GM12878 (cell line): Measurements from ENCODE around the gene PAK6.

Experiments
- CEBPB ChIP-seq, 2 experiments: fragments of 150-350 bp in 1 of 2; IDR thresholded peaks; 2 replicates each; pipeline ENCODE4 v1.6.1; 2012 to 2014; ENCODE audit warnings: low read depth in 2 of 2, low read length in 2 of 2, borderline replicate concordance in 1 of 2, inconsistent platforms in 1 of 2
- CHD2 ChIP-seq: IDR thresholded peaks from 2 replicates; pipeline ENCODE4 v1.6.1; 2011; ENCODE audit warnings: low read depth, low read length, improper control_type of control experiment, borderline replicate concordance
- KDM1A ChIP-seq: fragments of 200-600 bp; sonication (generic); IDR thresholded peaks from 2 replicates; pipeline ENCODE4 v1.6.1; 2016; ENCODE audit warnings: borderline replicate concordance
- RAD21 ChIP-seq: IDR thresholded peaks from 2 replicates; pipeline ENCODE4 v1.6.1; 2011; ENCODE audit warnings: mild to moderate bottlenecking, low read depth, low read length, moderate library complexity; ENCODE audit not compliant: insufficient read depth
- SRF ChIP-seq, 2 experiments: IDR thresholded peaks; 2 replicates each; pipeline ENCODE4 v1.6.1; 2011; ENCODE audit warnings: low read depth in 2 of 2, low read length in 2 of 2, mild to moderate bottlenecking in 1 of 2, moderate library complexity in 1 of 2
- SUZ12 ChIP-seq: fragments of 200-600 bp; sonication (generic); IDR thresholded peaks from one replicate; pipeline ENCODE4 v1.6.1; 2018; ENCODE audit warnings: antibody characterized with exemption, mild to moderate bottlenecking; ENCODE audit not compliant: unreplicated experiment
- ZSCAN29 ChIP-seq: fragments of 450-650 bp; IDR thresholded peaks from 2 replicates; pipeline ENCODE4 v1.6.1; 2017; ENCODE audit warnings: mild to moderate bottlenecking, moderate library complexity
- TF ChIP-seq, protein P1 (sequence below), 3 experiments: IDR thresholded peaks in 2 of 3; conservative IDR thresholded peaks in 1 of 3; 2 replicates each; pipeline ENCODE4 v1.5.1; 2011; ENCODE audit warnings: low read depth in 3 of 3, low read length in 3 of 3, mild to moderate bottlenecking in 3 of 3, control low read depth in 2 of 3, moderate library complexity in 2 of 3, inconsistent platforms in 1 of 3, mixed read lengths in 1 of 3; ENCODE audit not compliant: control insufficient read depth in 2 of 3, insufficient read depth in 1 of 3; ENCODE audit errors: extremely low read depth in 1 of 3
- TF ChIP-seq, protein P2 (sequence below): IDR thresholded peaks from 2 replicates; pipeline ENCODE4 v1.6.1; 2011; ENCODE audit warnings: low read depth, low read length, improper control_type of control experiment, borderline replicate concordance
- TF ChIP-seq, protein P3 (sequence below): fragments of 450-650 bp; IDR thresholded peaks from 2 replicates; pipeline ENCODE4 v1.6.1; 2018; ENCODE audit warnings: borderline replicate concordance, mild to moderate bottlenecking; ENCODE audit not compliant: partially characterized antibody

DNA sequence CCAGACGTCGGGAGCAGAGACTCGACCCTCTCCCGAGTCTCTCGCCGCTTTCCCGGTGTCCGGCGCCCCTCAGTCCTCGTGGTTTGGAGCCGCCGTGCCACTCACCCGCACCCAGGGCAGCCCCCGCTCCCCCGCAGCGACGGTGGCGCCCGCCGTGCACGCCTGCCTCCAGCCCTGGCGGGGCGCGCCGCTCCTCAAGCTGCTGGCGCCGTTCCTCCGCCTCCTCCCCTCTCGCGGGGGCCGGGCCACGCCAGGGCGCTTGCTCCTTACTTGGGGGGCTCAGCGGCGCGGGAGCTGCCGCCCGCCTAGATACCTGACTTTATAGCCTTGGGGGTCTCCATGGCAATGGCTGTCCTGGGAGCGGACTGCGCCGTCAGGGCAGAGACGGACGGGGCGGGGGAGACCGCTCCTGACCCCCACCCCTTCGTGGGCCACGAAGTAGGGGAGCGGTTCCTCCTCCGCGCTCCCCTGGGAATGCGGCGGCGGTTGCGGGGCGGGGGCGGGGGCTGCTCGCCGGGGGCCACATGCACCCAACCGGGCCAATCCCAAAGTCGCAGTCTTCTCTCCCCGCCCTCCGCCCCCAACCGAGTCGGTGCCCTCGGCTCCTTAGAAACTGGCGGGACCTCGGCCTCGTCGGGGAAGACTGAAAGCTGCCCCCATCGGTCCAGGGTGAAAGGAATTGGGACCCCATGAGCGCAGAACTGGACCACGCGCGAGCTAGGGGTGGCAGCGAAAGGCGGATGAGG lies 44.2 kb downstream of the PAK6 start, which contains the start of gene ANKRD63:
- no peak for TF ChIP-seq SUZ12
- TF ChIP-seq, protein P1, sequence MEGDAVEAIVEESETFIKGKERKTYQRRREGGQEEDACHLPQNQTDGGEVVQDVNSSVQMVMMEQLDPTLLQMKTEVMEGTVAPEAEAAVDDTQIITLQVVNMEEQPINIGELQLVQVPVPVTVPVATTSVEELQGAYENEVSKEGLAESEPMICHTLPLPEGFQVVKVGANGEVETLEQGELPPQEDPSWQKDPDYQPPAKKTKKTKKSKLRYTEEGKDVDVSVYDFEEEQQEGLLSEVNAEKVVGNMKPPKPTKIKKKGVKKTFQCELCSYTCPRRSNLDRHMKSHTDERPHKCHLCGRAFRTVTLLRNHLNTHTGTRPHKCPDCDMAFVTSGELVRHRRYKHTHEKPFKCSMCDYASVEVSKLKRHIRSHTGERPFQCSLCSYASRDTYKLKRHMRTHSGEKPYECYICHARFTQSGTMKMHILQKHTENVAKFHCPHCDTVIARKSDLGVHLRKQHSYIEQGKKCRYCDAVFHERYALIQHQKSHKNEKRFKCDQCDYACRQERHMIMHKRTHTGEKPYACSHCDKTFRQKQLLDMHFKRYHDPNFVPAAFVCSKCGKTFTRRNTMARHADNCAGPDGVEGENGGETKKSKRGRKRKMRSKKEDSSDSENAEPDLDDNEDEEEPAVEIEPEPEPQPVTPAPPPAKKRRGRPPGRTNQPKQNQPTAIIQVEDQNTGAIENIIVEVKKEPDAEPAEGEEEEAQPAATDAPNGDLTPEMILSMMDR (IDR thresholded peaks at IDR 0.05 in 2 of 3, conservative IDR thresholded peaks at IDR 0.05 in 1 of 3; ENCODE audit: control insufficient read depth in 2 of 3, extremely low read depth in 1 of 3, insufficient read depth in 1 of 3, low read depth in 3 of 3, low read length in 3 of 3), result no peak
- TF ChIP-seq, protein P2, sequence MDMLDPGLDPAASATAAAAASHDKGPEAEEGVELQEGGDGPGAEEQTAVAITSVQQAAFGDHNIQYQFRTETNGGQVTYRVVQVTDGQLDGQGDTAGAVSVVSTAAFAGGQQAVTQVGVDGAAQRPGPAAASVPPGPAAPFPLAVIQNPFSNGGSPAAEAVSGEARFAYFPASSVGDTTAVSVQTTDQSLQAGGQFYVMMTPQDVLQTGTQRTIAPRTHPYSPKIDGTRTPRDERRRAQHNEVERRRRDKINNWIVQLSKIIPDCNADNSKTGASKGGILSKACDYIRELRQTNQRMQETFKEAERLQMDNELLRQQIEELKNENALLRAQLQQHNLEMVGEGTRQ, result no peak
- TF ChIP-seq CEBPB (IDR thresholded peaks at IDR 0.05; ENCODE audit: borderline replicate concordance in 1 of 2, low read depth in 2 of 2, low read length in 2 of 2), result no peak
- TF ChIP-seq CHD2, result no peak
- no peak for TF ChIP-seq ZSCAN29
- TF ChIP-seq SRF (IDR thresholded peaks at IDR 0.05; ENCODE audit: low read depth in 2 of 2, low read length in 2 of 2), result no peak
- TF ChIP-seq, protein P3, sequence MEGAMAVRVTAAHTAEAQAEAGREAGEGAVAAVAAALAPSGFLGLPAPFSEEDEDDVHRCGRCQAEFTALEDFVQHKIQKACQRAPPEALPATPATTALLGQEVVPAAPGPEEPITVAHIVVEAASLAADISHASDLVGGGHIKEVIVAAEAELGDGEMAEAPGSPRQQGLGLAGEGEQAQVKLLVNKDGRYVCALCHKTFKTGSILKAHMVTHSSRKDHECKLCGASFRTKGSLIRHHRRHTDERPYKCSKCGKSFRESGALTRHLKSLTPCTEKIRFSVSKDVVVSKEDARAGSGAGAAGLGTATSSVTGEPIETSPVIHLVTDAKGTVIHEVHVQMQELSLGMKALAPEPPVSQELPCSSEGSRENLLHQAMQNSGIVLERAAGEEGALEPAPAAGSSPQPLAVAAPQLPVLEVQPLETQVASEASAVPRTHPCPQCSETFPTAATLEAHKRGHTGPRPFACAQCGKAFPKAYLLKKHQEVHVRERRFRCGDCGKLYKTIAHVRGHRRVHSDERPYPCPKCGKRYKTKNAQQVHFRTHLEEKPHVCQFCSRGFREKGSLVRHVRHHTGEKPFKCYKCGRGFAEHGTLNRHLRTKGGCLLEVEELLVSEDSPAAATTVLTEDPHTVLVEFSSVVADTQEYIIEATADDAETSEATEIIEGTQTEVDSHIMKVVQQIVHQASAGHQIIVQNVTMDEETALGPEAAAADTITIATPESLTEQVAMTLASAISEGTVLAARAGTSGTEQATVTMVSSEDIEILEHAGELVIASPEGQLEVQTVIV, result no peak
- TF ChIP-seq KDM1A, result no peak
- no peak for TF ChIP-seq RAD21
